GM21576 (cell line): ENCODE results near the gene NF1.
"Not testable (repeated sequence)": the region's sequence is repeated elsewhere in the genome, so short reads cannot be mapped to it uniquely, and the experiment has no call there.

Experiments
- ATAC-seq: cut with Tn5 transposase; IDR thresholded peaks from one replicate; pipeline ENCODE4 v1.9.1; 2021; ENCODE audit warnings: mild to moderate bottlenecking, moderate library complexity; ENCODE audit not compliant: unreplicated experiment

NF1 gene

DNA sequence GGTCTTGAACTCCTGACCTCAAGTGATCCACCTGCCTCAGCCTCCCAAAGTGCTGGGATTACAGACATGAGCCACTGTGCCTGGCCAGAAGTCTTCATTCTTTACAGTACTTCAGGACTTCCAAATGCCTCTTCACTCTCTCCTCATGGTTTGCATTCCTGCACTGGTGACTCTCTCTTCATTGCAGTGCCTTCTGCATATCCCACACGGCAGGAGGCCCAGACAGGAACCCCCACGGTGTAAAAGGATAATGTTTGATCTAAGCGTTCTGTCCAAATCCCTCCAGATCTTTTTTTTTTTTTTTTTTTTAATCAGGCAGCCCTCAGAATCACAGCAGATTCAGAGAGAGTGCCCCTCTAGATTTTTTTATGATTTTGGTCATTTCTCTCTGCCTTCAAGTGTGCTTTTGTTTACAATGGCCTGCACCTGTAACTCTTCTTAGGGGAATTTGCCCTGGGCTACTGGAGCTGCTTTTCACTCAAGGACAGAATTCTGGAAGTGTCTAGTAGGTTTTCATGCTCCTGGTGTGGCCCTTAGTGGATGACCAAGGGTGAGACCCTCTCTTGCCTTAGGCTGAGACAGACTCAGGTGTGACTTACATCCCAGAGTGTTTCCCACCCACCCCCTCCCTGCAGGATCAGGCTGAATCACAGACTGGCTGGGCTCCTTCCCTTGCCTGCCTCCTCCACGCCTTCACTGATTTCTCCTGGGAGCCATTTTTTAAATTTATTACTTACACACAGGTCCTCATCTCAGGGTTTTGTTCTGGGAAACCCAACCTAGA, 19.8 kb upstream of the NF1 start:
- ATAC-seq: no peak

- ATAC-seq: no peak
Observed at GRCh38 chr17:31078290-31078689, 16.5 kb upstream of the NF1 start.

DNA sequence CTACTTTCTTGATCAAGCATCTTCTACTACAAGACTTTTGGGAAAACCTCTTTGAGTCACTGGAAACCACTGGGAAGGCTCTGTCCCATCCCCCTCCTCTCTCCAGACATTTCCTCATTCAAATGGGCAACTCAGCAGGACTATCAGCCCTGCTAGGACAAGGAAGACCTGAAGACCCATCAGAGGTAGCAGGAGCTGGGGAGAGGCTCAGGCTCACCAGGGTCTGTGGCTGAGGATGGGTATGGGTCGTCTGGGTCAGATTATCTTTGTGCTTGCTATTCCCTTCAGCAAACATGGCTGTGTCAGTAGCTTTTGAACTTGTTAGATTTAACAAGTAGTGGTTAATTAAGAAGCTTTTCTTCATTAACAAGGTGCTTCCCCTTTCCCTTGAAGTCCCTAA, 15.0 kb upstream of the NF1 start:
- no peak for ATAC-seq

DNA sequence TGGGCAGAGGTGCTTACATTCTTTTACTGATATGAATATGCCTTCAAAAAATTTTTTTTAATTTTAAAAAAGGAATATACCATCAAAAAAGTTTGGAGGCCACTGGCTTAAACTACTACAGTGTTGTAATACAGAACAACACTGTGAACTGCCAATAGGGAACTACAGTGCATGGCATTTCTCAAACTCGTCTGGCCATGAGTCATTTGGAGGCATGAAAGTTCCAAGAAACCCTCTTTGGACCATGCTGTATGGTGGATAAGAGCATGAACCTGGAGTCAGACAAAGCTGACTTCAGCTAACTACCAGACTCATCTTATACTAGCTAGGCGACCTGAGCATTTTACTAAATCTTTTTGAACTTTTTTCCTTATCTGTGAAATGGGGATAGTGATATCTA, 9.2 kb upstream of the NF1 start:
- no peak for ATAC-seq

GRCh38 chr17:31089471-31089870, 5.3 kb upstream of the NF1 start:
- no peak for ATAC-seq

- ATAC-seq: not testable (repeated sequence)
Observed at GRCh38 chr17:31090650-31091049, 4.1 kb upstream of the NF1 start.

GRCh38 chr17:31092475-31093064, 2.2 kb upstream of the NF1 start:
- ATAC-seq: no peak

DNA sequence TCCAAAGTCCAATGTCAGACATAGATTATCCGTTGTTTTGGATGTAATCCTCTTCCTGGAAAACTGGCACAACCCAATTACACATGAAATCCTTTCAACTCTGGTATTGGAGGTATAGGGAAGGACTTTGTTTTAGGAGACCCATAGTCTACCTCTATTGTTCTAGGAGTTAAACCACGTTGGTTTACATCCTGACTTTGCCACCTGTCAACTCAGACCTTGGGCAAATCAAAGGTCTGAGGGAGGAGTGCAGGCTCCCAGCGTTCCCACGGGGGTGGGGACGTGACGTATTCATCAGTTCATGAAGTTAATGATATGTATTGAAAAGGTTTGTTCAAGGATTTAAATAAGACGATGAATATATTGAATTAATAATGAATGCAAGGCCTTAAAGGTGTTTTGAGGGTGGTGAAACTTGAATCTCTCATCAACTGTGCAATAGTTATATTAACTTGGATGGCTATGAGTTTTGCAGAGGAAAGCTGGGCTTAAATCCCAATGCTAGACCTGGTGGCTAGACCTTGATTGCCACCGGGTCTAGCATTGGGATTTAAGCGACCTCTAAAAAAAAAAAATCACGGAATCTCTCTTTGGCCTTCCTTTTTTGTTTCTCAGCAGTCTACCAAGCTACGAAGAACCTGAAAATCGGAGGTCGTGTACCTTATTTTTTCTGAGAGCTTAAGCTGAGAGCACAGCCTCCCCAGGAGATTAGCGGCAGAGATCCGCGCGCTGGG, 744 bp upstream of the NF1 start:
- no peak for ATAC-seq

GRCh38 chr17:31095236-31096105, 694 bp downstream of the NF1 start:
- ATAC-seq: no peak

GRCh38 chr17:31096106-31096436, 1.3 kb downstream of the NF1 start:
- ATAC-seq: no peak

DNA sequence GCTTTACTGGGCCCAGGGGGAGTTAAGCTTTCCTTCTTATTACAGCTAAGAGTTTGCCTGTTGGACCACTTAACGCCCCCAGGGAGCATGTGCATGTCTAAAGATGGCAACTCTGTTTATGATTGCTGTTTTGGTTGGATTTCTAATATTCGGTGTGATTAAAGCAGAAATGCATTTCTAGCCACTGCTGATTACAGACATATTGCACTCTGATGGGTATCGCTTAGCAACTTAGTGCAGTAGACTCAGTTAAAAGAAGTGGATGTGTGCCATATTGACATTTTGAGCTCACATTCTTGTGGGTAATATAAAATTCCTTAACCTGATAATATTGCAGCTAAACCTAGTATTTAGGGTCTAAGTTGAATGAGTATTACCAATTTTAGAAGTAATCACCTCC, 4.2 kb downstream of the NF1 start:
- no peak for ATAC-seq

- no peak for ATAC-seq
Observed at GRCh38 chr17:31100840-31101459, 6.2 kb downstream of the NF1 start.

DNA sequence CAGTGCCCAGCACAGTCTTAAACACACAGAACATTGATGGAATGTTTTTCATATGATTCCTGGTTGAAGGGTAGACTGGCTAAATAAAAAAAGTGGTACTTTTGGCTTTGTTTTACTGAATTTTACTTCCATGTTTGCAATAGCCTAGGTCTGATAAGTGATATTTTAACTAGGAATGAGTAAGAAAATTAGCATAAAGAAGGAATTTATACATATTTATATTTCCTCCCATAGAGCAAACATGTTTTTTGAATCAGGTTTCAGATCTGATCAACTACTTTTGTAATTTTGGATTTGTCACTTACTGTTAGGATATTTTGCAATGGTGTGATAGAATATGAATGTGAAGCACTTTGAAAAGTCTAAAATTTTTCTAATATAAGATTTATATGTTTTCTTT, 7.2 kb downstream of the NF1 start:
- no peak for ATAC-seq

GRCh38 chr17:31105991-31106390, 11.2 kb downstream of the NF1 start:
- no peak for ATAC-seq

DNA sequence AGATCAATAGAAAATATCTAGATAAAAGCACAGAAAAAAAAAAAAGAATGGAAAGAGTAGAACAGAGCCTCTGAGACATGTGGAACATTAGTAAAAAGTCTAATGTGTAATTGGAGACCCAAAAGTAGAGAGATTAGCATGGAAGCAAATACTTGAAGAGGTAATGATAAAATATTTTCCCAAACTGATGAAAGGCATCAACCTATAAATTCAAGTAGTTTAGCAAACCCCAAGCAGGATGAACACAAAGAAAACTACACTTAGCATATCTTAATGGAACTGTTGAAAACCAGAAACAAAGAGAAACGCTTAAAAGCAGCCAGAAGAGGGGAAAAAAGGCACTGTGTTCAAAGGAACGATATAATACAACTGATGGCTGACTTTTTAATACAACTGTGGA, 16.4 kb downstream of the NF1 start:
- ATAC-seq: no peak

- no peak for ATAC-seq
Observed at GRCh38 chr17:31112001-31112661, 17.4 kb downstream of the NF1 start.

DNA sequence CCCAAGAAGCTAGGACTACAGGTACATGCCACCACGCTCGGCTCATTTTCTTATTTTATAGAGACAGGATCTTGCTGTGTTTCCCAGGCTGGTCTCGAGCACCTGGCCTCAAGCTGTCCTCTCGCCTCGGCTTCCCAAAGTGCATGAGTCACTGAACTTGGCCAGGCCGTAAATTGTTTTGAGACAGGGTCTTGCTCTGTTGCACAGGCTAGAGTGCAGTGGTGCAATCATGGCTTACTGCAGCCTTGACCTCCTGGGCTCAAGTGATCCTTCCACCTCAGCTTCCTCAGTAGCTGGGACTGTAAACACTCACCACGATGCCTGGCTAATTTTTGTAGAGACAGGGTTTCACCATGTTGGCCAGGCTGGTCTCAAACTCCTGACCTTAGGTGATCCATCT, 18.6 kb downstream of the NF1 start:
- ATAC-seq: not testable (repeated sequence)

GRCh38 chr17:31113939-31114338, 19.2 kb downstream of the NF1 start:
- no peak for ATAC-seq

DNA sequence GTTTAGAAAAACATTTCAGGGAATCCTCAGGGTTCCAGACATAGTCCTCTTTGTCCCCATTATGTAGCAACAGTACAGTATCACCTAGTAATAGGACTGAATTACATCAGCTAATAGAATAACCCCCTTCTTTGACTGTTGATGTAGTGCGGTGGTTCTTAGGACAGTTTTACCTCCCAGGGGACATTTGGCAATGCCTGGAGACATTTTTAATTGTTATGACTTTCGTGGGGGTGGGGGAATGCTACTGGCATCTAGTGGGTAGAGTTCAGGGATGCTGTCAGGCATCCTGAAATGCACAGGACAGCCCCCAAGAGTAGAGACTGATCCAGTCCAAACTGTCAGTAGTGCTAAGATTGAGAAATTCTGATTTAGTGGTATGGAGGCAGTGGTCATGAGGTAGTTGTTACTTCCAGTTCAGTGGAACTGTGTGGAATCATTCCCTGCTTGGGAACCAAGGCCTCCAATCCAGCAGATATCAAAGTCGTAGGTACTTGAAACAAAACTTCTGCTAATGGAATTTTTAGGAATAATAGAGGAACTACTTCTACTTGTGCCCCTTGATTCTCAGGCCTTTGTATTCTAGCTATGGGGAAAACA, 20.3 kb downstream of the NF1 start:
- no peak for ATAC-seq

- no peak for ATAC-seq
Observed at GRCh38 chr17:31116167-31116566, 21.4 kb downstream of the NF1 start.
